ENCODE results near the gene AK9. TPM values are rescaled to one million over a fixed set of nuclear protein-coding genes. Genes with fewer than 3 reads are reported as not detected.

The AK9 gene
- total RNA-seq, 1 donor from 2014 or later, result 8.2 TPM

DNA sequence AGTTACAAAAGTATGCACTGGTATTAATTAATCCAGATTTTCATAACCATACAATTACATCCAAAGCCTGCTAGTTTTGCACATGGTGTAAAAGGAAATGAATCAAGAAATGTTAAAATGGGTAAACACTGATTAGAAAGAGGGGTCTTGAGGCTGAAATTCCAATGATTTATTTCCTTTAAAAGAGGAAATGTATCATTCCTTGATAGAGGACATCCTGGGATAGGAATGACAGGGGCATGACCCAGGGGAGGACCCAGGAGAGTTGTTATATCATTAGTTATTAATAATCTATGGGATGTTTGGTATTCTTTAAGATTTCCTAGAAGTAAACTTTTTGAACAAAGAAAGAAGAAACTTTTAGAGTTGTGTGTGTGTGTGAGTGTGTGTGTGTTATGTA is 18.2 kb downstream of the AK9 start:
- no peaks in the 10 kb centered on the region for H3K4me1 Mint-ChIP-seq
- no peak for TF ChIP-seq EZH2 (IDR thresholded peaks at IDR 0.05)
- TF ChIP-seq, protein P1, sequence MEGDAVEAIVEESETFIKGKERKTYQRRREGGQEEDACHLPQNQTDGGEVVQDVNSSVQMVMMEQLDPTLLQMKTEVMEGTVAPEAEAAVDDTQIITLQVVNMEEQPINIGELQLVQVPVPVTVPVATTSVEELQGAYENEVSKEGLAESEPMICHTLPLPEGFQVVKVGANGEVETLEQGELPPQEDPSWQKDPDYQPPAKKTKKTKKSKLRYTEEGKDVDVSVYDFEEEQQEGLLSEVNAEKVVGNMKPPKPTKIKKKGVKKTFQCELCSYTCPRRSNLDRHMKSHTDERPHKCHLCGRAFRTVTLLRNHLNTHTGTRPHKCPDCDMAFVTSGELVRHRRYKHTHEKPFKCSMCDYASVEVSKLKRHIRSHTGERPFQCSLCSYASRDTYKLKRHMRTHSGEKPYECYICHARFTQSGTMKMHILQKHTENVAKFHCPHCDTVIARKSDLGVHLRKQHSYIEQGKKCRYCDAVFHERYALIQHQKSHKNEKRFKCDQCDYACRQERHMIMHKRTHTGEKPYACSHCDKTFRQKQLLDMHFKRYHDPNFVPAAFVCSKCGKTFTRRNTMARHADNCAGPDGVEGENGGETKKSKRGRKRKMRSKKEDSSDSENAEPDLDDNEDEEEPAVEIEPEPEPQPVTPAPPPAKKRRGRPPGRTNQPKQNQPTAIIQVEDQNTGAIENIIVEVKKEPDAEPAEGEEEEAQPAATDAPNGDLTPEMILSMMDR (IDR thresholded peaks at IDR 0.05), result no peak
- no peak for TF ChIP-seq EZH2phosphoT487 (IDR thresholded peaks at IDR 0.05)
- no peaks in the 10 kb centered on the region for H3K9me3 Mint-ChIP-seq
- Histone ChIP-seq H3K4me2 (no peak overlapping the region), H3K27me3 (no peaks in the 10 kb centered on the region), H3K27ac (no peak overlapping the region), H3K4me1 (no peaks in the 10 kb centered on the region), H4K20me1 (ENCODE audit: low read depth) (no peaks in the 10 kb centered on the region), H3K79me2 (ENCODE audit: low read depth) (no peaks in the 10 kb centered on the region), H3K9ac (no peak overlapping the region), H3F3A (ENCODE audit: low read depth) (no peaks in the 10 kb centered on the region), H2AFZ (replicated peaks) (no peak overlapping the region), H3K36me3 (no peaks in the 10 kb centered on the region), H3K4me3 (no peak overlapping the region), H3K9me3 (ENCODE audit: low read depth) (no peaks in the 10 kb centered on the region)
- H3K27ac Mint-ChIP-seq, result no peak overlapping the region
- H3K4me3 Mint-ChIP-seq, result no peak overlapping the region
- H3K36me3 Mint-ChIP-seq, result no peaks in the 10 kb centered on the region
- DNase-seq (ENCODE audit: low spot score), result no peak
- H3K27me3 Mint-ChIP-seq (ENCODE audit: insufficient read depth, low read depth), result no peaks in the 10 kb centered on the region

GRCh38 chr6:109672175-109672574 is 18.8 kb downstream of the AK9 start:
- H3F3A ChIP-seq (ENCODE audit: low read depth), result no peaks in the 10 kb centered on the region
- Mint-ChIP-seq H3K27ac (no peak overlapping the region), H3K36me3 (no peaks in the 10 kb centered on the region), H3K4me1 (no peaks in the 10 kb centered on the region), H3K27me3 (ENCODE audit: insufficient read depth, low read depth) (no peaks in the 10 kb centered on the region), H3K9me3 (no peaks in the 10 kb centered on the region), H3K4me3 (no peak overlapping the region)
- no peaks in the 10 kb centered on the region for H3K9me3 ChIP-seq (ENCODE audit: low read depth)
- DNase-seq (ENCODE audit: low spot score), result no peak
- no peak overlapping the region for H3K4me2 ChIP-seq
- H3K79me2 ChIP-seq (ENCODE audit: low read depth), result no peaks in the 10 kb centered on the region
- no peak overlapping the region for H3K4me3 ChIP-seq
- H3K4me1 ChIP-seq, result no peaks in the 10 kb centered on the region
- H3K27ac ChIP-seq, result no peak overlapping the region
- H3K9ac ChIP-seq, result no peak overlapping the region
- no peaks in the 10 kb centered on the region for H4K20me1 ChIP-seq (ENCODE audit: low read depth)
- no peaks in the 10 kb centered on the region for H3K36me3 ChIP-seq
- no peak overlapping the region for H2AFZ ChIP-seq (replicated peaks)
- TF ChIP-seq EZH2 (IDR thresholded peaks at IDR 0.05), result no peak
- TF ChIP-seq, protein P1 (IDR thresholded peaks at IDR 0.05), result no peak
- TF ChIP-seq EZH2phosphoT487 (IDR thresholded peaks at IDR 0.05), result no peak
- no peaks in the 10 kb centered on the region for H3K27me3 ChIP-seq

DNA sequence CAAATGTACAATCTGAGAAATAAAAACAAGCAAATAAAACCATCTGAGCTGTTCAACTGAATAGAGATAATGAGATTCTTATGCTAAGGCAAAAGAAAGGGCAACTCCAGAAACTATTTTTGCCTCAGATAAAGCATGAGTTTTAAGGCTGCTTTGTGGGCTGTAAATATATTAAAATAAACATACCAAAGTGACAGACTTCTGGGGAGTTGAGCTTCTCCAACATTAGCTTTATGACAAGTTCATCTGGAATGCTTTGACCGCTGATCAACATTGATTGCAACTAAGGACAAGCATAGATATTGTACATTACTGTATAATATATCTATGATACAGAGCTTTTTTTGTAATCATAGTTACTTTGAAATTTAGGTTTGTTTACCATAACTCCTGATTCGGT is 19.3 kb downstream of the AK9 start:
- no peak overlapping the region for H3K27ac Mint-ChIP-seq

More for the DNA sequence above, 19.3 kb downstream of the AK9 start:
- no peak overlapping the region for H2AFZ ChIP-seq (replicated peaks)
- no peak overlapping the region for H3K9ac ChIP-seq
- H3F3A ChIP-seq (ENCODE audit: low read depth), result no peaks in the 10 kb centered on the region
- no peaks in the 10 kb centered on the region for H3K79me2 ChIP-seq (ENCODE audit: low read depth)
- H3K27me3 Mint-ChIP-seq (ENCODE audit: insufficient read depth, low read depth), result no peaks in the 10 kb centered on the region
- H3K36me3 ChIP-seq, result no peaks in the 10 kb centered on the region
- no peaks in the 10 kb centered on the region for H3K36me3 Mint-ChIP-seq
- no peak for DNase-seq (ENCODE audit: low spot score)
- H3K9me3 ChIP-seq (ENCODE audit: low read depth), result no peaks in the 10 kb centered on the region
- H3K27me3 ChIP-seq, result no peaks in the 10 kb centered on the region
- no peak overlapping the region for H3K4me2 ChIP-seq
- H3K4me3 Mint-ChIP-seq, result no peak overlapping the region
- H3K4me1 Mint-ChIP-seq, result no peaks in the 10 kb centered on the region
- H4K20me1 ChIP-seq (ENCODE audit: low read depth), result no peaks in the 10 kb centered on the region
- peaks cover 2% of the 10 kb centered on the region for H3K9me3 Mint-ChIP-seq
- no peak overlapping the region for H3K27ac ChIP-seq
- TF ChIP-seq, protein P1 (IDR thresholded peaks at IDR 0.05), result no peak
- TF ChIP-seq EZH2phosphoT487 (IDR thresholded peaks at IDR 0.05) (no peak), EZH2 (IDR thresholded peaks at IDR 0.05) (no peak)
- H3K4me3 ChIP-seq, result no peak overlapping the region
- H3K4me1 ChIP-seq, result no peaks in the 10 kb centered on the region

Data from neural progenitor cell (in vitro differentiated cells).